Adrenal gland (tissue), 5 donors: ENCODE results near the gene RBM39.

Source experiments
- CTCF ChIP-seq, 6 experiments: fragments of 450-650 bp in 4 of 6; fragments of 200-600 bp in 2 of 6; sonication (generic) in 1 of 6; IDR thresholded peaks; 1 replicate in 5 of 6; 2 replicates in 1 of 6; pipeline versions ENCODE4 v1.5.1 to v1.8.0; 2016 to 2021; ENCODE audit warnings: antibody characterized with exemption in 6 of 6, mild to moderate bottlenecking in 2 of 6, moderate library complexity in 1 of 6
- POLR2A ChIP-seq, 2 donors: fragments of 450-650 bp; IDR thresholded peaks; one replicate each; pipeline ENCODE4 v1.6.1; 2017; ENCODE audit warnings: antibody characterized with exemption in 2 of 2, mild to moderate bottlenecking in 2 of 2, moderate library complexity in 1 of 2
- donor health status: DM: no; HTN: no; CAD: no.

- no peak for TF ChIP-seq POLR2A (IDR thresholded peaks at IDR 0.05)
- no peak for TF ChIP-seq CTCF (IDR thresholded peaks at IDR 0.05)
These were observed 25.8 kb upstream of the RBM39 start for GRCh38 chr20:35767683-35768481.
